DOHH2 (cell line): Measurements from ENCODE around the gene ZNF592.

Experiments
- CTCF ChIP-seq: fragments of 200-600 bp; sonication (generic); IDR thresholded peaks from one replicate; pipeline ENCODE4 v1.5.1; 2014; ENCODE audit warnings: antibody characterized with exemption, mild to moderate bottlenecking, low read depth, low read length; ENCODE audit not compliant: poor library complexity, severe bottlenecking
- EZH2phosphoT487 ChIP-seq: fragments of 200-600 bp; sonication (generic); IDR thresholded peaks from 2 replicates; pipeline ENCODE4 v1.6.1; 2017; ENCODE audit warnings: borderline replicate concordance, mild to moderate bottlenecking, antibody characterized with exemption, low read length, moderate library complexity, mixed read lengths

DNA sequence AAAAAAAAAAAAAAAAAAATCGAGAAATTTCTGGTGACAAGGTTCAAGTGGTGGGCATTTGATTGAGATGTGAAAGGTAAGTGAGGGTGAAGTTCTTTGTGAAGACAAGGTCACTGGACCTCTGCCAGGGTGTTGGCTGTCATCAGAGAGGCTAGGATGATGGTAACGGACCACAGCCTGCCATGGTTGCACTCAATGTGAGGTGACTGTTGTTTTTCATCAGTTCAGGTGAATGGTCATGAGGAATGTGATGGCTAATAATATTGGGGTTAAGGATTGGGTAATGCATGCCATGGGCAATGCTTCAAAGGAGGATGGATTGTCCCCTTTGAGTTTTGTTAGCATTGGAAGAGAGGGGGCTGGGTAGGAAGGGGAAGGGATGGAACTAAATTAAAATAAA lies 64.5 kb downstream of the ZNF592 start:
- TF ChIP-seq CTCF (no peak), EZH2phosphoT487 (no peak)
